ENCODE measurements around the gene ANO9. TPM values are rescaled to one million over a fixed set of nuclear protein-coding genes. Genes with fewer than 3 reads are reported as not detected.

ANO9 gene
- total RNA-seq, 1 experiment from 2014 or later, result 16.6 TPM

GRCh38 chr11:416051-416756 lies 25.6 kb downstream of the ANO9 start:
- Histone ChIP-seq H3K79me2 (ENCODE audit: low read length) (peaks cover 25% of the 10 kb centered on the region), H4K20me1 (ENCODE audit: low read length) (no peaks in the 10 kb centered on the region), H3K9ac (ENCODE audit: low read length) (peak overlapping the region; percentile 56), H3K27ac (ENCODE audit: low read length) (no peak overlapping the region), H3K4me1 (ENCODE audit: insufficient read depth, low read length) (peaks cover 27% of the 10 kb centered on the region), H3K36me3 (ENCODE audit: low read depth, low read length) (no peaks in the 10 kb centered on the region), H3F3A (ENCODE audit: low read length, unreplicated experiment) (no peaks in the 10 kb centered on the region), H3K9me2 (replicated peaks; ENCODE audit: low read length) (no peaks in the 10 kb centered on the region), H3K4me2 (ENCODE audit: low read length) (peak overlapping the region; percentile 98), H3K9me3 (ENCODE audit: low read length) (no peaks in the 10 kb centered on the region), H3K27me3 (ENCODE audit: low read length) (no peaks in the 10 kb centered on the region), H2AFZ (ENCODE audit: low read length) (peak overlapping the region; percentile 82), H3K4me3 (ENCODE audit: low read length) (peak overlapping the region; percentile 80)
- intact Hi-C loops (cut with micrococcal nuclease), result no loop called here
- ChIA-PET CTCF (interaction anchor here (1.5 kb wide), 1 partner anchor 32 kb away, joined by 8 read pairs; no protein-coding TSS in a partner anchor), POLR2A (ENCODE audit: unreplicated experiment) (no interaction called here)
- no TSS peak for BruUV-seq (replicated peaks)
- no peak for DNase-seq
- no peak for TF ChIP-seq EZH2 (IDR thresholded peaks at IDR 0.05; ENCODE audit: low read length, unreplicated experiment)
- TF ChIP-seq CTCF (conservative IDR thresholded peaks at IDR 0.05; ENCODE audit: low read depth, low read length), result no peak
- no peak for TF ChIP-seq EZH2phosphoT487 (IDR thresholded peaks at IDR 0.05; ENCODE audit: borderline replicate concordance, low read length)
- peak; percentile 13 for ATAC-seq

DNA sequence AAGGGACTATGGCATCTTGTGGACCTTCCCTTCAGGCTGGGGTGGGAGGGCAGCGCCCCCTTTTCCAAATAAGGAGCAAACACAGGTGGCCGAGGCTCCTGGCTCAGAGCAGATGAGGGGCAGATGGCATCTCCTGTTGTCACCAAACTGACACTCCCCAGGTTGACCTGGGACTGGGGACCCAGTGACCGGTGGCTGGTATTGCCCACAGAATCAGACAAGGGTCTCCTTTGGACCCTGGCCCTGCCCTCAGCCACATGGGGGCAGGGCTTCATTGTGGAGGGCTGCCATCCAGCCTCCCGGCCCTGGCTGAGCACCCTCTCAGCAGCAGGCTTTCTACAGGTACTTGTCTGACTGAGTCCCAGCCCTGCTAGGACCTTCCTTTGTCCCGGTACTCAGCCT lies 26.2 kb downstream of the ANO9 start:
- Histone ChIP-seq H3K4me3 (ENCODE audit: low read length) (peak overlapping the region; percentile 80), H3K79me2 (ENCODE audit: low read length) (peaks cover 25% of the 10 kb centered on the region), H3K4me2 (ENCODE audit: low read length) (peak overlapping the region; percentile 98), H3K9me2 (replicated peaks; ENCODE audit: low read length) (no peaks in the 10 kb centered on the region), H3K4me1 (ENCODE audit: insufficient read depth, low read length) (peaks cover 27% of the 10 kb centered on the region), H3F3A (ENCODE audit: low read length, unreplicated experiment) (no peaks in the 10 kb centered on the region), H3K9ac (ENCODE audit: low read length) (no peak overlapping the region), H4K20me1 (ENCODE audit: low read length) (no peaks in the 10 kb centered on the region), H3K27ac (ENCODE audit: low read length) (no peak overlapping the region), H3K9me3 (ENCODE audit: low read length) (no peaks in the 10 kb centered on the region), H2AFZ (ENCODE audit: low read length) (no peak overlapping the region), H3K27me3 (ENCODE audit: low read length) (no peaks in the 10 kb centered on the region), H3K36me3 (ENCODE audit: low read depth, low read length) (no peaks in the 10 kb centered on the region)
- ChIA-PET POLR2A (ENCODE audit: unreplicated experiment) (no interaction called here), CTCF (interaction anchor here (1.5 kb wide), 1 partner anchor 33 kb away, joined by 8 read pairs; no protein-coding TSS in a partner anchor)
- ATAC-seq (no peak), DNase-seq (no peak)
- intact Hi-C loops (cut with micrococcal nuclease), result loop anchor here (2.0 kb wide), 1 partner anchor 33 kb away; no protein-coding TSS in a partner anchor
- BruUV-seq (replicated peaks), result no TSS peak
- TF ChIP-seq CTCF (conservative IDR thresholded peaks at IDR 0.05; ENCODE audit: low read depth, low read length), result peak; percentile 21; the same call in 1 of the 2 replicates
- no peak for TF ChIP-seq EZH2phosphoT487 (IDR thresholded peaks at IDR 0.05; ENCODE audit: borderline replicate concordance, low read length)

DNA sequence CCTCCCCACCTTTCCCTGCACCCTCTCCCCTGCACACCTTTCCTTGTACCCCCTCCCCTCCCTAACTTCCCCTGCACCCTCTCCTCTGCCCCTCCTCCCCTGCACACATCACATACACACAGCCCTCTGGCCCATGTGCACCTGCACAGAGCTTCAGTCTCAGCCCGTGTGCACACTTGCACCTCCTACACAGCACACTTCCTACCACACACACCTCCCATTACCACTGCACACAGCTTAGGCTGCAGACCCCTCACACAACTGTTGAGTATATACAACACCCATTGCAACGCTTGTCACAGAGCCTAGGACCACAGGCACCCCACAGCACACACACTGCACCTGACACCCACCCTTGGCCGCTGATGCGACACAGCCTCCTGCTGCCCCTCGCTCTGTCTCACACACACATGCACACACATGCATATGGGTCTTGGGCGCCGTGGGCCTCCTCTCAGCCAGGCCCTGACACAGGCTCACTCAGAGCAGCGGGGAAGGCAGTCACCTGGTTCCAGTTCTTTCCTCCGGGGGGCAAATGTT lies 27.4 kb downstream of the ANO9 start:
- H3K4me1 ChIP-seq (ENCODE audit: insufficient read depth, low read length), result peaks cover 27% of the 10 kb centered on the region
- H3K9me2 ChIP-seq (replicated peaks; ENCODE audit: low read length), result no peaks in the 10 kb centered on the region
- ATAC-seq, result no peak
- H4K20me1 ChIP-seq (ENCODE audit: low read length), result no peaks in the 10 kb centered on the region
- no peak overlapping the region for H3K27ac ChIP-seq (ENCODE audit: low read length)
- no TSS peak for BruUV-seq (replicated peaks)
- H2AFZ ChIP-seq (ENCODE audit: low read length), result no peak overlapping the region
- TF ChIP-seq EZH2 (IDR thresholded peaks at IDR 0.05; ENCODE audit: low read length, unreplicated experiment), result no peak
- no peak for TF ChIP-seq EZH2phosphoT487 (IDR thresholded peaks at IDR 0.05; ENCODE audit: borderline replicate concordance, low read length)
- TF ChIP-seq CTCF (conservative IDR thresholded peaks at IDR 0.05; ENCODE audit: low read depth, low read length), result no peak
- no peaks in the 10 kb centered on the region for H3K27me3 ChIP-seq (ENCODE audit: low read length)
- no peak for DNase-seq
- H3K79me2 ChIP-seq (ENCODE audit: low read length), result peaks cover 25% of the 10 kb centered on the region
- H3K36me3 ChIP-seq (ENCODE audit: low read depth, low read length), result no peaks in the 10 kb centered on the region
- H3K9ac ChIP-seq (ENCODE audit: low read length), result no peak overlapping the region
- ChIA-PET POLR2A (ENCODE audit: unreplicated experiment) (interaction anchor here (0.6 kb wide), 1 partner anchor 41 kb away, joined by 3 read pairs; no protein-coding TSS in a partner anchor), CTCF (no interaction called here)
- peak overlapping the region; percentile 62 for H3K4me3 ChIP-seq (ENCODE audit: low read length)
- intact Hi-C loops (cut with micrococcal nuclease), result loop anchor here (2.0 kb wide), 1 partner anchor 34 kb away; no protein-coding TSS in a partner anchor
- peak overlapping the region; percentile 98 for H3K4me2 ChIP-seq (ENCODE audit: low read length)
- H3F3A ChIP-seq (ENCODE audit: low read length, unreplicated experiment), result no peaks in the 10 kb centered on the region
- no peaks in the 10 kb centered on the region for H3K9me3 ChIP-seq (ENCODE audit: low read length)
